GM08714 (cell line): ENCODE data around the gene DNAJC18.
A peak's percentile ranks its signal among the peaks of the same experiment; 100 is the strongest.

Source experiments
- H3K4me3 ChIP-seq: fragments of 200-500 bp; sonication (Bioruptor generic); 2 replicates; pipeline ENCODE4 v1.5.1; 2014; ENCODE audit warnings: mild to moderate bottlenecking, low read length, inconsistent platforms
- ZNF274 ChIP-seq: IDR thresholded peaks from 2 replicates; pipeline ENCODE4 v1.6.1; 2012; ENCODE audit warnings: mild to moderate bottlenecking, low read depth, low read length

Gene DNAJC18

GRCh38 chr5:139385061-139386049, 54.0 kb downstream of the DNAJC18 start:
- no peak for TF ChIP-seq ZNF274
- peak overlapping the region; percentile 5; the same call in 1 of the 2 replicates for H3K4me3 ChIP-seq

DNA sequence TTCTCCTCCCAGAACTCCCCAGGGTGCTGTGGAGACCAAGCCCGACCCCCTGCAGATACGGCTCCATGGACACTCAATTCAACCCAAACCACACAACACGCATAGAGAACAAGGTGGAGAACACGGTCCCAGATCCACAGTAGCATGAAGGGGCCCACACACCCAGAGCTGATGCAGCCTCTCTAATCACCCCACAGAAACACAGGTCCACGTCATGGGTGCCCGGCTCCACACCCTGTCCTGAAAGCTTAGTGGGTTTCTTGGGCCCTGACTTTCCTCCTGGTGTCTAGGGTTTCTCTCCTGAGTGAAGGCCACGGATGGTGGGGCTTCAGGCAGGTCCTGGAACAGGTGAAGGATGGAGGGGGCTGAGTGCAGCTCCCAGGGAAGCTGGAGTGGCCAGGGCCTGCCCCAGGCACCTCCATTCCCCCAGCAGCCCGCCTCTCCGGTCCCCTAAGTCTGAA, 54.7 kb downstream of the DNAJC18 start:
- TF ChIP-seq ZNF274 = no peak
- H3K4me3 ChIP-seq = peak overlapping the region; percentile 5; the same call in 1 of the 2 replicates

- H3K4me3 ChIP-seq = no peak overlapping the region
- no peak for TF ChIP-seq ZNF274
Measured at GRCh38 chr5:139383993-139384590, 55.2 kb downstream of the DNAJC18 start.

DNA sequence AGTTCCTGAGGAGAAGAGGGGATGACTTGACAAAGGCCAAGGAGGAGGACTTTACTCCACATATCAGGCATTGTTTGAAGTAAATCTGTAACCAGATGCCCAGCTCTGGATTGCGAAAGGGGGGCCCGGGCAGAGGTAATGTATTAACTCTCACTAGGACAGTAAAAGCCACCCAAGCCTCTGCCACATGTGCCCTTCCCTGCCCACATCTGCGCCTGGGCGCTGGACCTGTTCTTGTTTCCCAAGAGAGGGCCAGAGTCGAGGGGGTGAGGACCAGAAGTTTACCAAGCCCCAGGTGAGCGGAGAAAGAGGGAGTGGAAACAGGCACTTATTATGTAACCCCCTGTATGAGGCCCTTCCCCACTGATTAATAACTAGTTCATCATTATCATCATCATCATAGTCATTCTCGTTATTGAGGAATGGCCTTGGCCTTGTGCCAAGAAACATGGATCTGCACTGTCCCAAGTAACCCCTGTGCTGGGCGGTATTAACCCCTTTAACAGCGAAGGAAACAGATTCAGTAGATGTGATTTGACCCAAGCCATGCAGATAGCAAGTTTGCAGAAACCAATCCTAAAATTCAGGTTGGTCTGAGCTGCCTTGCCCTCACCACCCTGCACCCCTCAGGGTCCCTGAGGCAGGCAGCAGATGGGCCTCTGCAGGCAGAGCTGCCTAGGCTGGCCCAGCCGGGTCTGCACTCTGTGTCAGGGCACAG, 55.9 kb downstream of the DNAJC18 start, which contains the start of gene SLC23A1:
SLC23A1 (minus strand) TSS at position 23 of the 718 bp plus-strand sequence. CDS start 44 bp downstream, outside the sequence.
- TF ChIP-seq ZNF274 = no peak
- no peak within 1 kb of the TSS for H3K4me3 ChIP-seq

DNA sequence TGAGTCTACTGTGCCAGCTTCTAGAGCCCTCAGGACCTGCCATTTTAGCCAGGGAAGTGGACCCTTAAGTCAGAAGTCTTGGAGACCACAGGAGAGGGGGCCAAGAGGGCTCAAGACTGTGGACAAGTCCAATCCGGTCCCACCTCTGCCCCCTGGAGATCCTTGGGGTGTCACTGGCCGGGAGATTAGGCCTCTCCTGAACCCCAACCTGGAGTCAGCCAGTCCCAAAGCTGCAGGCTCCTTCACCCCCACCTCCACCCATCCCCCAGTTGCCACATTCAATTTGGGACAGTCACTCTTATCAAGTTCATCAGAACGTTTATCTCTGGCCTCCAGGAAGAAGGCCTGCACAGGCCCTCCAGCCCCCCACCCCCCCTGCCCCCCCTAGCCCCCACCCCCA, 56.5 kb downstream of the DNAJC18 start:
- no peak overlapping the region for H3K4me3 ChIP-seq
- no peak for TF ChIP-seq ZNF274

DNA sequence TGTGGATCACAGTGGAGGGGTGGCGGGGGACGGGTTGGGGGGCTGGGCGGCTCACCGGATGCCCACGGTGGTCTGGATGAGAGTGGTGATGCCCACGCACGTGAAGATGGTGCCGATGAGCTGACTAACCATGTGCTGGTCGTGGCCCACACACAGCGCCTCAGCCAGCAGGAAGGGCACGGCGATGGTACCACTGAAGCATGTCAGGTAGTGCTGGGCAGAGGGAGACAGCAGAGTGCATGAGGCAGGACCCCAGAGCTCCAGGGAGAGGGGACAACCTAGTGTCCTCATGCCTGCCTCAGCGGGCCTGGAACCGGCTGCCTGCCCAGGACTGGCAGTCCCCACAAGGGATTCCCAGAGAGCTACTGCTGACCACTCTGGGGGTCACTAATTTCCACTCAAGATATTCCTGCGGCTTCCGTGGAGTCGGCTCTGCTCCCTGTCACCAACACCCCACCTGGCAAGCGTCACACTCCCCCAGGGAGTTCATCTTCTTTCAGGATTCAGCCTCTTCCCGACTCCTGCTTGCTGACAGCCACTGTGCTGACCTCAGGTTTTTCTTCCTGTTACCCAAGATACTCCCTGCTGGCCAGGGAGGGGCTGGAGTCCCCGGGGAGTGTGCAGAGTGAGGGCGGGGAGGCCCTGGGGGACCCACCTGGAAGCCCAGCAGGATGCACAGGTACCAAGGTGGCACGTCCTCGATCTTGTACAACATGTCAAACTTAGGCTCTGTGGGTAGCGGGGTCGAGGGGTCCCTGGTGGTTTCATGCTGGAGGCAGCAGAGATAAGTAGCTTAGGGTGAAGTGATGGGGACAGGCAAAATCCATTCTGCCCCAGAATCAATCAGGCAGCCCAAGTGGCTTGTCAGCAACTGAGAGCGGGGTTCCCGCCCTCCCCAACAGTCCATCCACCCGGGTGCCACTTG, 57.2 kb downstream of the DNAJC18 start:
- TF ChIP-seq ZNF274 = no peak
- no peak overlapping the region for H3K4me3 ChIP-seq

- TF ChIP-seq ZNF274 = no peak
- no peak overlapping the region for H3K4me3 ChIP-seq
Measured at GRCh38 chr5:139379626-139380449, 59.5 kb downstream of the DNAJC18 start.

- TF ChIP-seq ZNF274 = no peak
- H3K4me3 ChIP-seq = no peak overlapping the region
Measured at GRCh38 chr5:139378941-139379361, 60.4 kb downstream of the DNAJC18 start.

- H3K4me3 ChIP-seq = no peak overlapping the region
- no peak for TF ChIP-seq ZNF274
Measured at GRCh38 chr5:139378101-139378825, 61.1 kb downstream of the DNAJC18 start.

DNA sequence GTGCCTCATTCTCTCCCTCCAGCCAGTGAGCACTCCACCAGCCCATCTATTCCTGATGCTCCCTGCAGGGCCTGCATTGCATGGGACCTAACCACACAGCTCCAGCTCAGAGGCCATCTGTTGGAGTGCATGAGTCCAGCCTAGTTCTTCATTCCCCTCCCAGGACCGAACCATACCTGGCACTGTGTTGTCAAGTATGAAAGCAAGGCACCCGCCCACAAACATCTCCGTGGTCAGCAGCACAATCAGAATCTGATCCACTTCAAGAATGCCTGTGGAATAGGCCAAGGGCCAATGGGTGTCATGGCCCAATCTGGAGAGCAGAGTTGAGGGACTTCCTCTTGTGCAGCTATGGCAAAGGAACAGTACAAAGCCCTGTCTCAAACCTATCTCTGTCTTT, 62.1 kb downstream of the DNAJC18 start:
- TF ChIP-seq ZNF274 = no peak
- no peak overlapping the region for H3K4me3 ChIP-seq

DNA sequence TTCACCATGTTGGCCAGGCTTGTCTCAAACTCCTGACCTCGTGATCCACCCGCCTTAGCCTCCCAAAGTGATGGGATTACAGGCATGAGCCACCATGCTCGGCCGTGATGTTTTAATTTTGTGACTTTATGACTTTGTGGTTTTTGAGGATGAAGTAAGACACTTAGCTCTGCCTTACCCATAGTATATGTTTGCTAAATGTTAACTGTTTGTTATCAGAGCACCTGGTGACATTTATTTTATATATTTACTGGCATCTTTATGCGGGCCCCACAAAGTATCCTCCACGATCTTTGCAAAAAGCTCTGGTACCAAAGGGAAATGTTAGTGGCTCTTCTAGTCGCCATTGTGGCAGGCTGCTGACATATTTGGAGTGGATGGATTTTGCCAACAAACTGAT, 63.0 kb downstream of the DNAJC18 start:
- H3K4me3 ChIP-seq = no peak overlapping the region
- no peak for TF ChIP-seq ZNF274

GRCh38 chr5:139374909-139375308, 64.4 kb downstream of the DNAJC18 start:
- no peak for TF ChIP-seq ZNF274
- H3K4me3 ChIP-seq = no peak overlapping the region
